CMK (cell line): ENCODE data around the gene AKAP17A.

Experiments used
- DNase-seq: peaks from one replicate; pipeline ENCODE4 v3.0.0-alpha.2; 2010; ENCODE audit warnings: low read depth

The AKAP17A gene

DNA sequence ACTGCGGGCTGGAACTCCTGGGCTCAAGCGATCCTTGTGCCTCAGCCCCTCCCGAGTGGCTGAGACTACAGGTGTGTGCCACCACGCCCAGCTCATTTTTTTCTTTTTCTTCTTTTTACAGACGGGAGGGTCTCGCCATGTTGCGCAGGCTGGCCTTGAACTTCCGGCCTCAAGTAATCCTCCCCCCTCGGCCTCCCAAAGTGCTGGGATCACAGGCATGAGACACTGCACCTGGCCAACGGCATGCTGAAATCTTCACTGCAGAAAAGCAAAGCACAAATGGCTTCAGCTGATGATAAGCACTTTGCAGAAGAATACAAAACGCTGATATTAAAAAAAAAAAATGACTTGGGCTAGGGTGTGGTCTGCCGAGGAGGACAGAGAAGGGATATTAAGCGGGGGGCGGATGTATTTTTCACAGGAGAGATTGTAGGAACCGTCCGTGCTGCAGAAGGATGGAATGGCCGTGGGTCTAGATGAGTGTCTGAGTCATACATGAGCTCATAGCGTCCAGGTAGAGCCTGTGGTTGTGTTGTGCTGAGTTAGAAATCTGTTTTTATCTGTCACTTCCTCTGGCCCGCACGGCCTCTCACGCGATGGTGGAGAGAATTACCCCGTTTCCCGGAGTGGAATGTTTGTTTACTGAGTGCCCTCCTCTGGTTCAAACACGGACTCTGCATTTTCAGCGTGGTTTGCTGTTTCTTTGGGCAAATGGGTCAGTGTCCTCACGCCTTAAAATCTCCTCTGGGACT, 8.5 kb upstream of the AKAP17A start:
- no peak for DNase-seq

DNA sequence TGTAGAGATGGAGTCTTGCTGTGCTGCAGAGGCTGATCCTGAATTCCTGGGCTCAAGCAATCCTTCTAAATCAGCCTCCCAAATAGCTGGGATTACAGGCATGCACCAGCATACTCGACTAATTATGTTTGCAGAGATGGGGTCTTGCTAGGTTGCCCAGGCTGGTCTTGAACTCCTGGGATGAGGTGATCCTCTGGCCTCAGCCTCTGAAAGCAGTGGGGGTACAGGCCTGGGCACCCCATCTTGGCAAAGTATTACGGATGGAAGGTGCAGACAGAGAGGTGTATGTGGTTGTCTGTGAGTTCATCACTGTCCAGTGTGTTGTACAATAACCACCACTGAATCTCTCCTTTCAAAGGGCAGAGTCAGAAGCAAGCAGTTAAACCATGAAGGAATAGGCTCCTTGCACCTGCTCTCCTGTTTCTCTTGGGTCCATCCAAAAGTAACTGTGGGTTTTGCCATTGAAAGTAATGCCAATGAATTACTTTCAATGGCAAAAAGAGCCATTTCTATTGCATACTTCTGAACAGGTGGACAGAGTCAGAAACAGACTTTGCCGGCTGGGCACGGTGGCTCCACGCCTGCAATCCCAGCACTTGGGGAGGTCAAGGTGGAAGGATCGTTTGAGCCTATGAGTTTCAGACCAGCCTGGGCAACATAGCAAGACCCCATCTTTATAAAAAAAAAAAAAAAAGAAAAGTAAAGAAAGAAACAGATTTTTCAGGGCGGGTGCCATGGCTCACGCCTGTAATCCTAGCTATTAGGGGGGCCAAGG, 7.0 kb upstream of the AKAP17A start:
- DNase-seq = no peak

DNA sequence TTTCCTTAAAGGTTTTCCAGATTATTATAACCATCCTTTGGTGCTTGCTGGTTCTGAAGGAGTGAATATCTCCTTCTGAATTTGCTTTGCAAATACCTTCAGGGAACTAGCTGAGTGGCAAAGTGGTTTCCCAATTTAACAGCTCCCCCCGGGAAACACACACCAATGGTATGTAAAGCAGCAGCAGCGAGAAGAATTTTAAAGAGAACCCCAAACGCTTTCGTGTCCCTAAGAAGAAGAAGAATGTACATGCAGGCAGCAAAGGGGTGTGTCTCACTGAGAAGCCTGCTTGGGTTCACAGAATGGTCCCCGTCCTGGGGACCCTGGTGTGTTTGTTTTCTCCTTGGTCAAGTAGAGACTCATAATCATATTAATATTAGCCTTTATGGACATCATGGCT, 4.2 kb upstream of the AKAP17A start:
- no peak for DNase-seq

DNA sequence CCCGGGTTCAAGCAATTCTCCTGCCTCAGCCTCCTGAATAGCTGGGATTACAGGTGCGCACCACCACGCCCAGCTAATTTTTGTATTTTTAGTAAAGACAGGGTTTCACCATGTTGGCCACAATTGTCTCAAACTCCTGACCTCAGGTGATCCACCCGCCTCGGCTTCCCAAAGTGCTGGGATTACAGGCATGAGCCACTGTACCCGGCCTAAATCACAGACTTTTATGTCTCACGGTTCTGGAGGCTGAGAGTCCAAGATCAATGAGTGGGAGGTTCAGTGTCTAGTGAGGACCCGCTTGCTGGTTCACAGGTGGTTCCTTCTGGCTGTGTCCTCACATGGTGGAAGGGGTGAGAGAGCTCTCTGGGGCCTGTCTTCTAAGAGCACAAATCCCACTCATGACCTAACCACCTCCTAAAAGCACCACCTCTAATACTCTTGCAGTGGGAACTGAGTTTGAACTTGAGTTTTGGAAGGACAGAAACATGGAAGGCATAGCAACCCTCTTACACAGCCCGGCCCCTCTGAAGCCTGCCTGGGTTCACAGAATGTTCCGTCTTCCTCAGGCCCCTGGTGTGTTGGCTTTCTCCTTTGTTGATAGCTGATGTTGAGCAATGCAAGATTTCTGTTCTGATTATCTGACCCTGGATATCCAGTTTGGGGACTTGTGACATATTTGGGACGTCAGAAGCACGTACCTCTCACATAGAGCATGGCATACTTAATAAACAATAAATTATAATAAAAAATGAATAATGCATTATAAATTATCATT, 1.9 kb upstream of the AKAP17A start:
- no peak for DNase-seq

DNA sequence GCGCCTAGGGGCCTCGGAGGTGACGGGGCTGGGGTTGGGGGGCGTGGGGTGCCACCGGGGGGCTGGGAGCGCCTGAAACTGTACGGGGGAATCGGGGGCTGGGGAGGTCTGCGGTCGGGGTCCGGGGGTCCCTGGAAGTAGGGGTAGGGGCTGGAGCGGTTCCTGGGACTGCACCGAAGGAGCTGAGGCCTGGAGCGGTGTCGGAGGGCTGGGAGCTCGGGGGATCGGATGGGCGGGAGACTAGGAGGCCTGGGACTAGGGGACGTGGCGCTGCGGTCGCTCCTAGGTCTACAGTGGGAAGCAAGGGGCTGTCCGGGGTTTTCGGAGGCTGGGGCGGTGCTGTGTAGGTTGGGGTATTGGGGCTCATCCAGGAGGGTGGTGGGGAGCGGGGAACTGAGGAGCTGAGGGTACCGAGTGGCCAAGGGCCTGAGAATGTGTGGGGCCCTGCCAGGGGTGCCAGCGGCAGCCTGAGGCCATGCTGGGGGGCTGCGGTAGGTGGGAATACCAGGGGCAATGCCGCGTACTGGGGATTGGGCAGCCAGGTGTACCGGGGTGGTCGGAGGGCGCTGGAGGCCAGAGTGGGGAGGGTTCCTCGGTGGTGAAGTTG, 562 bp downstream of the AKAP17A start:
- no peak for DNase-seq

DNA sequence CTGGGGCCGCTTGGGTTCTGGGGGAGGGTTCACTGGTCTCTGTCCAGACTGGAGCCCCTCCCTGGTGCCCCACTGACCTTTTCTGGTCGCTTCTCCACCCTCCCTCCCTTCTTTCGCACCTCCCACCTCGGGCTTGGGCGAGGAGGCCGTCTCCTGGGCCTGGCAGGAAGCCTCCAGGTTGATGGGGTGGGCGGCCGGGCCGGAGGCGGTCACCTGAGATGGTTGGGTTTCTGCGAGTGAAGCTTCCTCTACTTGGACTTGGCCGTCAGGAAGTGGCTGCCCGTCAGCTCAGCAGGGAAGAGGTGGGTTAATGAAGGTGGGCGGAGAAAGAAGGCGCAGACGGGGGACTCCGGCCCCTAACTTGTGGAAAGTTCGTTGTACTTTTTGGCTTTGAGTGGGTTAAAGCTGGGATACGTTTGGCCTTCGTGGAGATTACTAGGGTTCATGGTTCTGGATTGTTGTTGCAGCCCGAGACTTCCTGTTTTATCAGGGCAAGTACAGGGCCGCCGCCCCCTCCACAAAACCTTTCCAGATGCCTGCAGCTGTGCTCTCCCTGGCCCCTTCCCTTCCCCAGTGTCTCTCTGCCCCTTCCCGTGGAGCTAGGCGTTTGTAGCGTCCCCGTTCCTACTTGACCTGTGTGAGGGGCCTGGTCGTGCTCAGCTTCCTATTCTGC, 1.2 kb downstream of the AKAP17A start:
- no peak for DNase-seq

DNA sequence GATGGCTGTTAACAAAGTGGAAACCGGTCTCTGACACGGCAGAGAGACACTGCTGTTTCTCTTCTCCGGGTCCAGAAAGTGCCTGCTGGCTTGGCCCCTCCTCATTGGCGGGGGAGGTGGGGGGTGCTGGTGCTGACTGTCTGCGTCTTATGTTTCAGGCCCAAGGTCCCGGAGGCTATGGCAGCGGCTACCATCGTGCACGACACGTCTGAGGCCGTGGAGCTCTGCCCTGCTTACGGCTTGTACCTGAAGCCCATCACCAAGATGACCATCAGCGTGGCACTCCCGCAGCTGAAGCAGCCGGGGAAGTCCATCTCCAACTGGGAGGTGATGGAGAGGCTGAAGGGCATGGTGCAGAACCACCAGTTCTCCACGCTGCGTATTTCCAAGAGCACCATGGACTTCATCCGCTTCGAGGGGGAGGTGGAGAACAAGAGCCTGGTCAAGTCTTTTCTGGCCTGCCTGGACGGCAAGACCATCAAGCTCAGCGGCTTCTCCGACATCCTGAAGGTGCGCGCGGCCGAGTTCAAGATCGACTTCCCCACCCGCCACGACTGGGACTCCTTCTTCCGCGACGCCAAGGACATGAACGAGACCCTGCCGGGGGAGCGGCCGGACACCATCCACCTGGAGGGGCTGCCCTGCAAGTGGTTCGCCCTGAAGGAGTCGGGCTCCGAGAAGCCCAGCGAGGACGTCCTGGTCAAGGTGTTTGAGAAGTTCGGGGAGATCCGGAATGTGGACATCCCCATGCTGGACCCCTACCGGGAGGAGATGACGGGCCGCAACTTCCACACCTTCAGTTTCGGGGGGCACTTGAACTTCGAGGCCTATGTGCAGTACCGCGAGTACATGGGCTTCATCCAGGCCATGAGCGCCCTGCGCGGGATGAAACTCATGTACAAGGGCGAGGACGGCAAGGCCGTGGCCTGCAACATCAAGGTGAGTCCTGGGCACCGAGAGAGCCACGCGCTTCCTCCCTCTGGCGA, 2.2 kb downstream of the AKAP17A start:
- no peak for DNase-seq

DNA sequence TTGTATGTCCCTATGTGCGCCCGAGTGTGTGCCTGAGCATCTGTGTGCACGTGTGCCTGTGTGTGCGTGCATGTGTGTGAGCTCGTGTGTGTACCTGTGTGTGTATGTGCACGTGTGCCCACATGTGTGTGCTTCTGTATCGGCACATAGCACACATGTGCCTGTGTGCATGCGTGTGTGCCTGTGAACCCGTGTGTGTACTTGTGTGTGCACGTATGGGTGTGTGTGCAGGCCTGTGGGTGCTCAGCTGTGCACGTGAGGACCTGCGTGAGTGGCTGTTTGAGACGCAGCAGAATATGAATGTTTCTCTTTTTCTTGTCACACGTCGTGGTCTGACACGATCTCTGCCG, 4.3 kb downstream of the AKAP17A start:
- DNase-seq = no peak

DNA sequence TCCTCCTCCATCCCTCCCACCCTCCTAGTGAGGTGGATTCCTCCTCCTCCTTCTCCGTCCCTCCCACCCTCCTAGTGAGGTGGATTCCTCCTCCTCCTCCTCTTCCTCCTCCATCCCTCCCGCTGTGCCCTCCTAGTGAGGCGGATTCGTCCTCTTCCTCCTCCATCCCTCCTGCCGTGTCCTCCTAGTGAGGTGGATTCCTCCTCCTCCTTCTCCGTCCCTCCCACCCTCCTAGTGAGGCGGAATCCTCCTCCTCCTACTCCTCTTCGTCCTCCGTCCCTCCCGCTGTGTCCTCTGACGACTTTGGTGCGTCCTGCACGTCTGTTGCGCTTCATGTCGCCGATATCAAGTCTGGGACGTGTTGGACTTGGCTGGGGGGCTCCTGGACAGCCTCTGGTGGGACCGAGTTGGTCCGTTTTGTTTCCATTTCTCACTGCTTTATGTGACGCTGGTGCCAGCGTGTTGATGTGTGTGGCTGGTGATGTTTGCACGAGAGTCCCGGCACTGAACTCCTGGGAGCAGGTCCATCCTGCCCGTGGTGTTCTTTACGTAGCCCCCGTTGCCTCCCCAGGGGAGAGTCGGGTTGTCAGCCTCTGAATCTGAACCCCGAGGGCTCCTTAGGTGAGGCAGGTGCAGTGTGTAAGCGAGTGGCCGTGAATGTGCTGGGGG, 5.4 kb downstream of the AKAP17A start:
- no peak for DNase-seq

DNA sequence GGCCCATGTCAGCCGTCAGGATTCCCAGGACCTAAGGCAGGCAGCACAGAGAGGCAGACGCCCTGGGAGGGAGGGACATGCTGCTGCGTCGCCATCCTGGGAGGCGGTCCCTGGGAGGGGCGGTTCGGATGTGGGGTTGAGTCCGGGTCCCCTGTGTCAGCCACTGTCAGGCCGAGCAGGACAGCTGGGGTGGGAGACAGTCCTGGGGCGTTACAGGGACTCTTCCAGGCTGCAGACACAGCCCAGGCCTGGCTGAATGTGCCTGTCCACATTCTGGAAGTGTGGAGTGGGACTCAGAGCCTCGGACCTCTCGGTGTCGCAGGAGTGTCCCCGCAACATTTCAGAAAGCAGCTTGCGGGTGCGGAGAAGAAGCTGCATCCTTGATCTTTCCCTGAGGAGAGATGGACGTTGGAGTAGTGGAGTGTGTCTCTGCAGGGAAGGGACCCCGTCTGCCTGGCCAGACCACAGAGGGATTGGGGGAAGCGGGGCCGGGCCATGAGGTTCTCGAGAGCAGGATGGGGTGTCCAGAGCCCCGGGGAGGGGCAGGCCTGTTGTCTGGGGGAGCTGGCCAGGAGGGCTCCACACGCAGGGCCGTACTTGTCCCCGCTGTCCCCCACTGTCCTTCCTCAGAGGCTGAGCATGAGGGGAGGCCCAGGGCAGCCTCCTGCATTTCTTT, 6.1 kb downstream of the AKAP17A start:
- no peak for DNase-seq

DNA sequence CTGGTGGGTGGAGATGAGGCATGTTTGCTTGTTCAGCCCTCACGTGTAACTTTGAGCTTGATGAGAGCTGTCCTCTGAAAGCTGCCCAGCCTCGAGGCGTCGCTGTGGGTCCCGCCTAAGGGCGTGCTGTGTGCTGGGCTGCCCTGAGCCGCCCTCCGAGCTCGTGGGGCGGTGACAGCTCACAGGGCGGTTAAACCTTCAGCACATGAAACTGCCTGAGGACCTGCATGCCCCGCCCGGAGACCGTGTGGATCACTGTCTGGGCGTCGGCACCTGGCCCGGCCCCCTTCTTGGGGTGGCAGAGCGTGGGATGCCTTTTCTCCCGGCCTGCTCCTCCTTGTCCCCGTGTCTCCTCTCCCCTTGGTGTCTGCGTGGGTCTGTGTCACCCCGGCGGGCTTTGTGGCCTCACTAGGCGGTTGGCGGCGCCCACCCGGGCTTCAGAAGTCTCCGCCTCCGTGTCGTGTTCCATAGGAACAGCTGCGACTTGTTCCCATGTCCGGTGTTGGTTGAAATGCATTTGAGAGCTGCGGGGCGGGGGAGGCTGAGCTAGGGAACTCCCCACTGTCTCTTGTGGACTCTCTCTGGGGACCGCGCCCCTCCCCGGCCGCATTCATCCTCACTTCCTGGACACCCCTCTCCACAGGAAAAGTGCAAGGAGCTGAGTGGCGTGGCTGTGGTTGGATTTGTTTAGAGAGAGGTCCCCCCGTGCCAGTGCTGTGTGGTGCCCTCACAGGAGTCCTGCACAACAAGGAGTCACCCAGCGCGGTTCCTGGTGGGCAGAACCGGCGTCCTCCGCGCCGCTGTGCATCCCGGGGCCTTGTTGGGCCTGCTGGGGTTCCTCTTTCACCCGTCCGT, 6.8 kb downstream of the AKAP17A start:
- DNase-seq = no peak

DNA sequence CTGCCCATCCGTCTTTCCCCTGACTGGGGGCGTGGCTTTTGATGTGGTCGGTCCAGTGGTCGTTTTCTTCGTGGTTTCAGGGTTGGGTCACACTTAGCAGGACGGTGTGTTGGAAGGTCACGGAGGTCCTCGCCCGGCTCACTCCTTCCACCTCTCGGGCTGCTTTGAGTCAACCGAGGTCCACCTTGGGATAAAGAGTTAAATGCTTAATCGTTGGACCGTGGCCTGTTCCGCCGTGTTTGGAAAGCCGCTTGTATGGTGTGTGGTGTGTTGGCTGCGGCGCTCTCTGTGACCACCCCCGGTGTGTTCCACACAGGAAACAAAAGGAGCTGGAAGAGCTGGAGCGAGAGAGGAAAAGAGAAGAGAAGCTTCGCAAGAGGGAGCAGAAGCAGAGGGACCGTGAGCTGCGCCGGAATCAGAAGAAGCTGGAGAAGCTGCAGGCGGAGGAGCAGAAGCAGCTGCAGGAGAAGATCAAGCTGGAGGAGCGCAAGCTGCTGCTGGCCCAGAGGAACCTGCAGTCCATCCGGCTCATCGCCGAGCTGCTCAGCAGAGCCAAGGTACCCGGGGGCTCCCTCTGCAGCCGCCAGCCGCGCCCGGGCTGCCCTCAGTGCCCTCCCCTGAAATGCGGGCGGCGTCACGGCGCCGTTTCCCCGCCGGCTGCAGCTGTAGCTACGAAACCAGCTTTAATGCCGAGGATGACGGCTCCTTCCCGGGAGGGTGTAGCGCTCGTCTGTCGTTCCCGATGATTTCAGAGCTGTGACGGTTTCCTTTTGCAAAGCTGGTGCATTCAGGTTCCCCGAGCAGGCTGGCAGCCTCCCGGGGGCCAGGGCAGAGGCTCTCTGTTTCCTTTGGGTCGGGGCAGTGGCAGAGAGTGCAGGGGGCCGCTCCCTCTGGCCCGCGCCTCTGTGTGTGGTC, 7.7 kb downstream of the AKAP17A start:
- no peak for DNase-seq

DNA sequence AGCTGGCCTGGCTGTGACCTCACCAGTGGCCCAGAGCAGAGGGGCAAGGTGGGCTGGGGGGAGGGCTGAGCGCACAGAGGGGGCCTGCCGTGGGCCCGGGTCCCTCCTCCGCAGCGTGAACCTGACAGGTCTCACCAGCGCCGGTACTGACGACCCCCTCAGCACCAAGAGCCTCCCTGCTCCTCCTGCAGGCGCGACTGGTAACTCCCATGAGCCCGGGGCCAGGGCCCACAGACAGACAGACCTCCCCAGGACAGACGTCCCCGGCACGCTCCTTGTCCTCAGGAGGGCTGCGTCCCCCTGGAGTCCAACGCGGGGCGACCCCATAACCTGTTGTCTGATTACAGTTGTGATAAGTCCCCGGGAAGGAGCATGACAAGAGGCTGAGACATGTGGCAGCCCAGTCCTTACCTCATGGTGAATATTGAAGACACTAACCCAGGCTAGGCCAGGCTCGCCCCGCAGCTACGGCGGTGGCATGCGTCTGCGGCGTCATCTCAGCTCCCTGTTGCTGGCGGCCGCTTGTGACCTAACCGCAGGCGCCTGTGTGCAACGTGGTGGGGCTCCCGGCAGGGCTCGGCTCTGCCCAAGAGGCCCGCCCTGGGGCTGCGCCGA, 8.5 kb downstream of the AKAP17A start:
- no peak for DNase-seq

DNA sequence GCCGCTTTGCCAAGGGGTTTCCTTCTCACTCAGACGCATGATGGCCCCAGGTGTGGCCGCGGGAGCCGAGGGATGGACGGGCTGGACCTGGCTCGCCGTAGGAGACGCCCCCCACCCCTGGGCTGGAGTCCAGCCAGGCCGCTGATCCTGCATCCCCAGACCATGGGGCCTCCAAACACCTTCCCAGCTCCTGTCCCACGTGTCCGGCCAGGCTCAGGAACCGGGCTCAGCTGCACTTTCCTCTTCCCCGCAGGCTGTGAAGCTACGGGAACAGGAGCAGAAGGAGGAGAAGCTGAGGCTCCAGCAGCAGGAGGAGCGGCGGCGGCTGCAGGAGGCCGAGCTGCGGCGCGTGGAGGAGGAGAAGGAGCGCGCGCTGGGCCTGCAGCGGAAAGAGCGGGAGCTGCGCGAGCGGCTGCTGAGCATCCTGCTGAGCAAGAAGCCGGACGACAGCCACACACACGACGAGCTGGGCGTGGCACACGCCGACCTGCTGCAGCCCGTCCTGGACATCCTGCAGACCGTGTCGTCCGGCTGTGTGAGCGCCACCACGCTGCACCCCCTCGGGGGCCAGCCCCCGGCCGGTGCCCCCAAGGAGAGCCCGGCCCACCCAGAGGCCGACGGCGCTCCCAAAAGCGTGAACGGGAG, 9.1 kb downstream of the AKAP17A start:
- DNase-seq = no peak

DNA sequence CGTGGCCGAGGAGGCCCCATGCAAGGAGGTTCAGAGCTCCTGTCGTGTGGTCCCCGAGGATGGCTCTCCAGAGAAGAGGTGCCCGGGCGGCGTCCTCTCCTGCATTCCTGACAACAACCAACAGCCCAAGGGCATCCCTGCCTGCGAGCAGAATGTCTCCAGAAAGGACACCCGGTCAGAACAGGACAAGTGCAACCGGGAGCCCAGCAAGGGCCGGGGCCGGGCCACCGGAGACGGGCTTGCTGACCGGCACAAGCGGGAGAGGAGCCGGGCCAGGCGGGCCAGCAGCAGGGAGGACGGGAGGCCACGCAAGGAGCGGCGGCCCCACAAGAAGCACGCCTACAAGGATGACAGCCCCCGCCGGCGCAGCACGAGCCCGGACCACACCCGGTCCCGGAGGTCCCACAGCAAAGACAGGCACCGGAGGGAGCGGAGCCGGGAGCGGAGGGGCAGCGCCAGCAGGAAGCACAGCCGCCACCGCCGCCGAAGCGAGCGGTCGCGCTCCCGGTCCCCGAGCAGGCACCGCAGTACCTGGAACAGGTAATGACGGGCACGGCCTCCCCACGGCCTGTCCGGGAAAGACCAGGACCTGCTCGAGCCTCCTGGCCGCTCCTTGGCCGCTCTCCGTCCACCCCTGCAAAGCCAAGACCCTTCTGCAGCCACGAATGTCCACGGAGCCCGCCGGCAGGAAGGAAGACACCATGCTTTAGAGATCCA, 9.8 kb downstream of the AKAP17A start:
- no peak for DNase-seq

DNA sequence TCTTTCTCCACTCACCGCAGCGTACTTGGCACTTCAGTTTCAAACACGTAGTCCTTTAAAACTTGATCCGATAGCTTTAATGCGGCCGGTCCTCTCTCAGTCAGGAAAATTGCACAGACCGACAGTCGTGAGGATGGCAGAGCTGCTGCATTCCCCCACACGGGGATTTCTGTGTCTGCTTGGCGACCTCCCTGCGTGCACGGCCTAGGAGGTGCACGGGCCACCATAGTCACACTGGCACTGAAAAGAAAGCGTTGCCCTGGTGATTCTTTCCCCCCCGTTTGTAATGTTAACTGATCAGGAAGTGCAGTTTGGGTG, 10.3 kb downstream of the AKAP17A start:
- DNase-seq = no peak
